Panc1 (cell line): ENCODE data around the gene CARMIL1. TPM values are rescaled to one million over a fixed set of nuclear protein-coding genes. Genes with fewer than 3 reads are reported as not detected.

ENCODE experiments used
- ATAC-seq: fragments of 200-7000 bp; cut with Tn5 transposase; 2 replicates; pipeline ENCODE4 v1.9.1; 2020; ENCODE audit warnings: mild to moderate bottlenecking, moderate library complexity
- BruUV-seq: library from RNA; stranded (reverse); fragments of 400-500 nt; replicated peaks from 2 replicates; lab custom pipeline; 2021; lab: Mats Ljungman, UMichigan
- CTCF ChIA-PET: fragments of 300-600 bp; sonication (Branson Sonifier 250); formaldehyde crosslinking; loops from one replicate; lab custom pipeline; 2022; ENCODE audit warnings: antibody characterized with exemption; lab: Charles Lee
- POLR2A ChIA-PET: fragments of 300-600 bp; sonication (Branson Sonifier 250); formaldehyde crosslinking; loops from one replicate; lab custom pipeline; 2022; ENCODE audit warnings: antibody characterized with exemption; lab: Charles Lee
- DNase-seq: peaks from one replicate; pipeline ENCODE4 v3.0.0-alpha.2; 2010; ENCODE audit warnings: low read depth, low spot score
- H3K27ac ChIP-seq: 2 replicates; pipeline ENCODE4 v1.5.1; 2011; ENCODE audit warnings: mild to moderate bottlenecking, low read length, inconsistent platforms
- H3K27me3 ChIP-seq: fragments of 200-500 bp; sonication (Bioruptor generic); 2 replicates; pipeline ENCODE4 v1.6.0; 2014; ENCODE audit warnings: low read length, inconsistent platforms; ENCODE audit not compliant: control insufficient read depth, insufficient read depth
- H3K36me3 ChIP-seq: fragments of 200-500 bp; sonication (Bioruptor generic); 2 replicates; pipeline ENCODE4 v1.5.1; 2014; ENCODE audit warnings: inconsistent platforms, mild to moderate bottlenecking, low read length, moderate library complexity; ENCODE audit not compliant: control insufficient read depth, insufficient read depth
- H3K4me1 ChIP-seq: 2 replicates; pipeline ENCODE4 v1.5.1; 2011; ENCODE audit warnings: inconsistent platforms, mild to moderate bottlenecking, low read length, moderate library complexity; ENCODE audit not compliant: control insufficient read depth, insufficient read depth
- H3K4me3 ChIP-seq, 2 experiments: 2 replicates each; pipeline ENCODE4 v1.5.1; 2011 to 2012; ENCODE audit warnings: low read depth in 2 of 2, low read length in 2 of 2, mild to moderate bottlenecking in 2 of 2, inconsistent platforms in 1 of 2, moderate library complexity in 1 of 2
- H3K9me3 ChIP-seq: fragments of 200-500 bp; sonication (Bioruptor generic); 2 replicates; pipeline ENCODE4 v1.5.1; 2014; ENCODE audit warnings: low read depth, mild to moderate bottlenecking, inconsistent platforms, low read length, moderate library complexity; ENCODE audit not compliant: control insufficient read depth, insufficient read depth
- CTCF ChIP-seq: fragments of 450-650 bp; IDR thresholded peaks from 2 replicates; pipeline ENCODE4 v1.5.1; 2017; ENCODE audit warnings: mild to moderate bottlenecking
- POLR2AphosphoS5 ChIP-seq: IDR thresholded peaks from 2 replicates; pipeline ENCODE4 v1.6.1; 2012; ENCODE audit warnings: mild to moderate bottlenecking, low read depth, low read length, moderate library complexity
- SIN3A ChIP-seq: IDR thresholded peaks from 2 replicates; pipeline ENCODE4 v1.6.1; 2012; ENCODE audit warnings: low read depth, mild to moderate bottlenecking, low read length, moderate library complexity, borderline replicate concordance; ENCODE audit not compliant: insufficient read depth
- TCF7L2 ChIP-seq: IDR thresholded peaks from 2 replicates; pipeline ENCODE4 v1.6.1; 2011; ENCODE audit warnings: mild to moderate bottlenecking, low read depth, low read length, inconsistent platforms
- in situ Hi-C: cut with HindIII; loops from 2 replicates; pipeline ENCODE4 v1.10.0; 2016; ENCODE audit warnings: low sequenced_read_pairs, low pct_unique_long_range_greater_than_20kb
- intact Hi-C: fragments of 100-400 bp; cut with micrococcal nuclease; formaldehyde crosslinking; loops from one replicate; pipeline ENCODE4 v1.10.0; 2022; ENCODE audit not compliant: unreplicated experiment
- total RNA-seq: library from RNA; stranded (reverse); gene quantifications from one replicate; pipeline ENCODE4 v1.2.1, GENCODE V29; 2021; ENCODE audit not compliant: unreplicated experiment
- TF ChIP-seq, protein P1 (sequence below), 2 experiments: IDR thresholded peaks; 2 replicates each; pipeline ENCODE4 v1.6.1; 2011 to 2012; ENCODE audit warnings: low read depth in 2 of 2, control low read depth in 1 of 2, low read length in 1 of 2, mild to moderate bottlenecking in 1 of 2, moderate library complexity in 1 of 2; ENCODE audit not compliant: insufficient read depth in 1 of 2

The CARMIL1 gene
- total RNA-seq, 1 experiment from 2014 or later, result 4.0 TPM

DNA sequence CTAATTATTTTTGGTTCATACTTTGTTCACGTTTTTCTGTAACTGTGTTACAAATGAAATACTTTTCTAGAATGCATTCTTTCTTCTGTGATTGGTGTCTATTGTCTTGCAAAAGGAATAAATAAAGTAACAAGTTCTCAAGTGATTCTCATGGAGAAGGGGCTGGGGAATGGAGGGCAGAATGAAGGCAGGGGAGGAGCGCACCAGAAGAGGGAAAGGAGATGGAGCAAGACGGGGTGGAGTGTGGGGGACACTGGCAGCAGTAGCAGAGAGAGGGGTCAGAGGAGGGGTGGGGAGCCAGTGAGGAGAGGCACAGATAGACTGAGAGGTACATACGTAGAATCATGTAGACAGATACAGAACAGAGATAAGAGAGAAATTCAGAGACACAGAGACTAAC lies 136.5 kb downstream of the CARMIL1 start:
- ChIA-PET POLR2A (no interaction called here), CTCF (no interaction called here)
- Histone ChIP-seq H3K36me3 (no peaks in the 10 kb centered on the region; the same call in 1 of the 2 replicates), H3K4me3 (no peak overlapping the region), H3K27ac (no peak overlapping the region), H3K9me3 (no peaks in the 10 kb centered on the region), H3K27me3 (no peaks in the 10 kb centered on the region), H3K4me1 (no peaks in the 10 kb centered on the region)
- in situ Hi-C loops, result no loop called here
- no peak for DNase-seq
- intact Hi-C loops, result no loop called here
- BruUV-seq, result no TSS peak
- no peak for TF ChIP-seq SIN3A
- TF ChIP-seq POLR2AphosphoS5, result no peak
- TF ChIP-seq CTCF, result no peak
- no peak for TF ChIP-seq TCF7L2
- TF ChIP-seq, protein P1, sequence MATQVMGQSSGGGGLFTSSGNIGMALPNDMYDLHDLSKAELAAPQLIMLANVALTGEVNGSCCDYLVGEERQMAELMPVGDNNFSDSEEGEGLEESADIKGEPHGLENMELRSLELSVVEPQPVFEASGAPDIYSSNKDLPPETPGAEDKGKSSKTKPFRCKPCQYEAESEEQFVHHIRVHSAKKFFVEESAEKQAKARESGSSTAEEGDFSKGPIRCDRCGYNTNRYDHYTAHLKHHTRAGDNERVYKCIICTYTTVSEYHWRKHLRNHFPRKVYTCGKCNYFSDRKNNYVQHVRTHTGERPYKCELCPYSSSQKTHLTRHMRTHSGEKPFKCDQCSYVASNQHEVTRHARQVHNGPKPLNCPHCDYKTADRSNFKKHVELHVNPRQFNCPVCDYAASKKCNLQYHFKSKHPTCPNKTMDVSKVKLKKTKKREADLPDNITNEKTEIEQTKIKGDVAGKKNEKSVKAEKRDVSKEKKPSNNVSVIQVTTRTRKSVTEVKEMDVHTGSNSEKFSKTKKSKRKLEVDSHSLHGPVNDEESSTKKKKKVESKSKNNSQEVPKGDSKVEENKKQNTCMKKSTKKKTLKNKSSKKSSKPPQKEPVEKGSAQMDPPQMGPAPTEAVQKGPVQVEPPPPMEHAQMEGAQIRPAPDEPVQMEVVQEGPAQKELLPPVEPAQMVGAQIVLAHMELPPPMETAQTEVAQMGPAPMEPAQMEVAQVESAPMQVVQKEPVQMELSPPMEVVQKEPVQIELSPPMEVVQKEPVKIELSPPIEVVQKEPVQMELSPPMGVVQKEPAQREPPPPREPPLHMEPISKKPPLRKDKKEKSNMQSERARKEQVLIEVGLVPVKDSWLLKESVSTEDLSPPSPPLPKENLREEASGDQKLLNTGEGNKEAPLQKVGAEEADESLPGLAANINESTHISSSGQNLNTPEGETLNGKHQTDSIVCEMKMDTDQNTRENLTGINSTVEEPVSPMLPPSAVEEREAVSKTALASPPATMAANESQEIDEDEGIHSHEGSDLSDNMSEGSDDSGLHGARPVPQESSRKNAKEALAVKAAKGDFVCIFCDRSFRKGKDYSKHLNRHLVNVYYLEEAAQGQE (IDR thresholded peaks at IDR 0.05; ENCODE audit: insufficient read depth in 1 of 2, low read depth in 2 of 2, low read length in 1 of 2), result no peak
- no peak for ATAC-seq

GRCh38 chr6:25417046-25417605 lies 138.0 kb downstream of the CARMIL1 start:
- H3K27ac ChIP-seq, result no peak overlapping the region
- DNase-seq (no peak), ATAC-seq (no peak)
- no peak overlapping the region for H3K4me3 ChIP-seq
- H3K4me1 ChIP-seq, result no peaks in the 10 kb centered on the region
- H3K36me3 ChIP-seq, result no peaks in the 10 kb centered on the region; the same call in 1 of the 2 replicates
- H3K27me3 ChIP-seq, result no peaks in the 10 kb centered on the region
- intact Hi-C loops, result no loop called here
- ChIA-PET POLR2A (no interaction called here), CTCF (no interaction called here)
- TF ChIP-seq CTCF (no peak), SIN3A (no peak), POLR2AphosphoS5 (no peak), TCF7L2 (no peak)
- TF ChIP-seq, protein P1 (IDR thresholded peaks at IDR 0.05; ENCODE audit: insufficient read depth in 1 of 2, low read depth in 2 of 2, low read length in 1 of 2), result no peak
- in situ Hi-C loops, result no loop called here
- no TSS peak for BruUV-seq
- H3K9me3 ChIP-seq, result no peaks in the 10 kb centered on the region
